ENCODE data around the gene FADS1. TPM values are rescaled to one million over a fixed set of nuclear protein-coding genes. Genes with fewer than 3 reads are reported as not detected.

FADS1 gene
- total RNA-seq, 2 experiments from 2014 or later, result 18.3 to 19.1 TPM

DNA sequence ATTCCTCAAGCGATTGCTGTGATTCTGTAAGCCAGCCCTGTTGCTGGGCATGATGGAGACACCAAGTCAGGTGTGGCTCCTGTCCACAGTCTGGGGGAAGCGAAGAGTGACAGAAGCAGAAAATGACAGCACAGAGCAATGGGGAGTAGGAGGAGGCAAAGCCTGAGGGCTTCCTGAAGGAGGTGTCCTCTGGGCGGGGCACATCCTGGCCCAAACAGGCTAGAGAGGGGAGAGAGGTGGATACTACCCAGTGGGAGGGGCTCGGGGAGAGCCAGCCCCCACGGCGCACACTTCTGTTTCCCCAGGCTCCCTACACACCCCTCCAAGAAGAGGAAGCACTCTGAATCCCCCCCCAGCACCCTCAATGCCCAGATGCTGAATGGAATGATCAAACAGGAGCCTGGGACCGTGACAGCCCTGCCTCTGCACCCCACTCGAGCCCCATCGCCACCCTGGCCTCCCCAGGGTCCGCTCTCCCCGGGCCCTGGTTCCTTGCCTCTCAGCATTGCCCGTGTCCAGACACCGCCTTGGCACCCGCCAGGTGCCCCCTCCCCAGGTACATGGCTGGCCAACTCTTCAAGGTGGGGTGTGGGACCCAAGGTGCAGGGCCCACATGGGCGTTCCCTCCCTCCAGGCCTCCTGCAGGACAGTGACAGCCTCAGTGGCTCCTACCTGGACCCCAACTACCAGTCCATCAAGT is 45.5 kb downstream of the FADS1 start:
- ChIA-PET CTCF (no interaction called here), POLR2A (no interaction called here)

DNA sequence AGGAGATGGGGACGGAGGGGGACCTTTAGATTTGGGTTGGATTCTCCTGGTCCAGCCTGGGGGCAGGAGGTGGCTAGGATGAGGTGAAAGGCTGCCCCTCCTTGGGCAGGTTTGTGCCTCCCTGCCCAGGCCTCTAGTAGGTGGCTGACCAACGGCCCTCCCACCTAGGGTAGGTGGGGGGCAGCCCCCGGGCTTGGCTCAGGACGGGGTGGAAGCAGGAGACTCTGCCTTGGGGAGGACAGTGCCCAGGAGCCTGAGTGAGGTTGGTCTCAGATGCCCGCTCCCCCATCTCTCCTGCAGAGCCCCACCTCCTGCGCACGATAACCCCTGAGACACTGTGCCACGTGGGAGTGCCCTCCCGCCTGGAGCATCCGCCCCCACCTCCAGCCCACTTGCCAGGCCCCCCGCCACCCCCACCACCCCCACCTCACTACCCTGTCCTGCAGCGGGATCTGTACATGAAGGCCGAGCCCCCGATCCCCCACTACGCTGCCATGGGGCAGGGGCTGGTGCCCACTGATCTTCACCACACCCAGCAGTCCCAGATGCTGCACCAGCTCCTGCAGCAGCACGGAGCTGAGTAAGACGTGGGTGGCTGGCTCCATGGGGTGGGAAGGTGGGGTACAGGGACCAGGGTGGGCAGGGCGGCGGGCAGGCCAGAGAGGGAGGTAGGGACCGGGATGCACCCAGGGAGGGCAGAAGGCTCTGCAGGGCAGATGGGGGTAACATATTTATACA is 46.7 kb downstream of the FADS1 start:
- CTCF ChIA-PET, result no interaction called here
- POLR2A ChIA-PET, result no interaction called here

GRCh38 chr11:61769169-61769920 is 47.5 kb downstream of the FADS1 start:
- POLR2A ChIA-PET, result no interaction called here
- CTCF ChIA-PET, result no interaction called here

- POLR2A ChIA-PET, result no interaction called here
- CTCF ChIA-PET, result no interaction called here
Measured at GRCh38 chr11:61768376-61769076, 48.3 kb downstream of the FADS1 start.

DNA sequence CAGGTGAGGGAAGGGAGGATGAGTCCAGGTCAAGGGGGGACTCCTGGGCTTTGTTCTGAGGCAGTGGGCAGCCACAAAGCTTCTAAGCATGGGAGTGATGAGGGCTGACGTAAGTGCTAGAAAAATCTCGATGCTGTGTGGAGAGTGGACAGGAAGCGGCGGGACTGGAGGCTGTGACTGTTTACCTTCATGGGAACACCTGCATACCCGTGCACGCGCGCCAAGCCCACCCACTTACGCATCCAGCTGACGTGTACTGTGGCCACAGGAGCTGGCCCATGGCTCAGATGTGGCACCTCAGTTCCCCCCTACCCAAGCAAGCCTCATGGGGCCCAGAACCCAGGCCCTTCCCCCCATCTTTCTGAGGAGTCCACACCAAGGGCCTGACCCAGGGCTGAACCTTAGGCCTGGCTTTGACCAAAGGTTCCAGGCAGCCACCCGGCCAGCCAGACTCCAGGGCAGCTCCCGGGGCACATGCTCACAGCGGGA is 50.4 kb downstream of the FADS1 start:
- ChIA-PET POLR2A (no interaction called here), CTCF (interaction anchor here (1.2 to 1.5 kb wide), 3 partner anchors 10 to 19 kb away, joined by 3 read pairs; no protein-coding TSS in a partner anchor)

- CTCF ChIA-PET, result interaction anchor here (1.2 kb wide), 2 partner anchors 10 to 11 kb away, joined by 3 read pairs; no protein-coding TSS in a partner anchor
- POLR2A ChIA-PET, result no interaction called here
Measured at GRCh38 chr11:61765550-61766253, 51.1 kb downstream of the FADS1 start.

GRCh38 chr11:61764606-61765260 is 52.1 kb downstream of the FADS1 start:
- CTCF ChIA-PET, result interaction anchor here (0.6 to 1.3 kb wide), 2 partner anchors 11 to 182 kb away, joined by 3 to 4 read pairs; no protein-coding TSS in a partner anchor
- POLR2A ChIA-PET, result no interaction called here

- ChIA-PET POLR2A (no interaction called here), CTCF (interaction anchor here (0.6 to 1.3 kb wide), 2 partner anchors 11 to 183 kb away, joined by 3 to 4 read pairs; no protein-coding TSS in a partner anchor)
Measured at GRCh38 chr11:61763930-61764605, 52.7 kb downstream of the FADS1 start.

DNA sequence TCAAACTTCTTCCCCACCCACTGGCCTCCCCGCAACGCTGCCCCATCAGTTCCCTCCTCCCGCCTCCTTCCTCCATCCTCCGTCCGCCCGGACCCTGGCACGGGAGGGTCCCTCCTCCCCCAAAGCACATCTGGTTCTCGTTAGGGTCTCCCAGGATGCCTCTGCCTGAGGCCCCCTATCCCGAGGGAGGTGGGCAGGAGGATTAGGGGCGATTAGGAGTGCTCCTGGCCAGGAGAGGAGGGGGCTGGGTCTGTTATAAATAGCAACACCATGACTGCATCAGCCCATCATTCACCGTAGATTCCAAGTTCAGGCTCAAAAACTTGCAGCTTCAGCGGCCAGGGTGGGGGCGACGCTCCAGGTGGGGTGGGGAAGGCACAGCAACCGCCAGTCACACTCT is 54.0 kb downstream of the FADS1 start:
- ChIA-PET CTCF (no interaction called here), POLR2A (no interaction called here)

GRCh38 chr11:61762223-61762615 is 54.6 kb downstream of the FADS1 start:
- ChIA-PET POLR2A (no interaction called here), CTCF (no interaction called here)

GRCh38 chr11:61761440-61762222 is 55.2 kb downstream of the FADS1 start:
- CTCF ChIA-PET, result interaction anchor here (0.5 kb wide), 1 partner anchor 154 kb away, joined by 4 read pairs; no protein-coding TSS in a partner anchor
- POLR2A ChIA-PET, result no interaction called here

- ChIA-PET POLR2A (no interaction called here), CTCF (interaction anchor here (0.5 kb wide), 1 partner anchor 155 kb away, joined by 4 read pairs; no protein-coding TSS in a partner anchor)
Measured at GRCh38 chr11:61760946-61761345, 55.9 kb downstream of the FADS1 start.

DNA sequence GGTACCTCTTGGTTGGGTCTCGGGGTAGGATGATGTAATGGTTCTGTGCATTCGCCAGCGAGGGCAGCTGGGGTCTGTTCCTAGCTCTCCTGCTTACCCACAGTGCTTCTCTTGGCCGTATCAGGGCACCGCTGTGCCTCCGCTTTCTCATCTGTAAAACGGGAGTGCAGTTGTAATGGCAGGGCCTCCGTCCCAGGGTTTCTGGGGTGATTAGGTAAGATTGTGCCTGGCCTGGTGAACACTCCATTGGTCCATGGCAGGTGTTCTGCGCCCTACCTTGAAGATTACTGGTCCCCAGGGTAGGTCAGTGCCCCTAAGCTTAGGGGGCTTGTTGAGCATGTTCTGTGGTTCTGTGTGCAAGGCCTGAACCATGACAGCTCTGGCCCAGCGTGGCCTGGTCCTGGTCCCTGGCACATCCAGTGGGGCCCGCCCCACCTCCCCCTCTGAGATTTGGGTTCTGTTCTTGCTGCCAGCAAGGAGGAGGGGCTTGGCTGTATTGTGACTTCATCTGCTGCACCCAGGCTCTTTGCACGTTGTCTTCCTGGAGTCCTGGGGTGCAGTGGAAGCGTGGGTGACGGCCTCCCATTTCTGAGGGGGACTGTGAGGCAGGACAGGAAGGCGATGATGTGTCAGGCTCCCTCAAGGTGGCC is 59.5 kb downstream of the FADS1 start:
- ChIA-PET CTCF (interaction anchor here (0.6 to 1.0 kb wide), 2 partner anchors 79 to 325 kb away, joined by 4 to 5 read pairs; no protein-coding TSS in a partner anchor), POLR2A (no interaction called here)

DNA sequence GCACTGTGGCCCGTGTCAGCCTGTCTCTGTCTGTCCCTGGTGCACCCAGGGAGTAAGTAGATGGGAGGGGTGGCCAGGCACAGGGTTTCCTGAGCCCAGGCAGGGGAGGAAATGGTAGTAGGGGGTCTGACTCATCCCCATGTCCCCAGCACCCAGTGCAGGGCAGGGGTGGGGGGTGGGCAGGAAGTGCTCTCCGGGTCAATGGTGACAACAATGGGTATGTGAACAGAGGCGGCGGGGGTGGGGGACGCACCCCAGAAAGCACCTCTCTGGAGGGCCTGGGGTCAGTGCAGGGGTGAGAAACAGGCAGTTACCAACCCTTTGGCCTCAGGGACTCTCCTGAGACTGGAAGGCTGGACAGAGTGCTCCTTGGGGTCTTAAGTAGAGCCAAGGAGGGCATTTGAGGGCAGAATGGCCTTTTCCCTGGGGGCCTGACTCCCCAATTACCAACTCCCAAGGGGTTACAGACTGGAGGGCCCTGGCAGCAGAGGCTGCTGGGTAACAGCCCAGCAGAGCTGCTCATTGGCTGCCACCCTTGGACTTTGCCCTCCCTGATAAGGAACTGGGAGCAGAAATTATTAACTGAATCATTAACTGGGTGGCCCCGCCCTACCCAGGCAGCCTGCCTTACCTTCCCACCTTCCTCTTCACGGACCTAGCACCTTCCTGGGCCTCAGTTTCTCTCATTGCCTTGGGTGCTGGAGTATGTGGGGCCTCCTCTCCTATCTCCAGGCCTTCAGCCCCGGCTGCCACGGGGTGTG is 60.2 kb downstream of the FADS1 start:
- ChIA-PET CTCF (interaction anchor here (0.5 to 1.0 kb wide), 2 partner anchors 183 to 325 kb away, joined by 3 to 4 read pairs; no protein-coding TSS in a partner anchor), POLR2A (no interaction called here)

GRCh38 chr11:61756147-61756451 is 60.7 kb downstream of the FADS1 start:
- CTCF ChIA-PET, result interaction anchor here (0.5 to 1.0 kb wide), 2 partner anchors 183 to 326 kb away, joined by 3 to 4 read pairs; no protein-coding TSS in a partner anchor

More at GRCh38 chr11:61756147-61756451, 60.7 kb downstream of the FADS1 start:
- POLR2A ChIA-PET, result no interaction called here
